Measurements from ENCODE around the gene C15orf62. TPM values are rescaled to one million over a fixed set of nuclear protein-coding genes. Genes with fewer than 3 reads are reported as not detected.

Gene C15orf62
- total RNA-seq, 4 donors from 2014 or later = 0.19 to 1.3 (median 0.50) TPM; not detected in 1

DNA sequence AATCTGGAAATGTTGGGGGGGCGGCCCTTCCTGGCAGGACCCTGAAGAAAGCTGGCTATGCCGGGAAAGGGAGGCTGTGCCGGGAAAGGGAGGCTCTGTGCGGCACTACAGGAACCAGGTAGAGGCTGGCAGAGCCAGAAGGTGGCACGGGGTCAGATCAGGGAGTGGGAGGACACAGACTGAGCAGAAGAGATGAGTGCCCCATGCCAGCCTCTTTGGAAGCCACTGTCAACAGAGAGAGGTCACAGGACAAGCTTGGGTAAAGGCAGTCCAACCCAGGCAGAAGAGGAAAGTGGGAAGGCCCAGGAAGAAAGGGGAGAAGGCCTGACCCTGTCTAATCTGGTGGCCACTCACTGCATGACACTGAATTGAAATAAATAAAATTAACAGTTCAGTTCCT, 1.5 kb downstream of the C15orf62 start:
- no peak for DNase-seq (ENCODE audit: low spot score)
- ATAC-seq (ENCODE audit: low FRiP score) = no peak
- TF ChIP-seq, protein P1, sequence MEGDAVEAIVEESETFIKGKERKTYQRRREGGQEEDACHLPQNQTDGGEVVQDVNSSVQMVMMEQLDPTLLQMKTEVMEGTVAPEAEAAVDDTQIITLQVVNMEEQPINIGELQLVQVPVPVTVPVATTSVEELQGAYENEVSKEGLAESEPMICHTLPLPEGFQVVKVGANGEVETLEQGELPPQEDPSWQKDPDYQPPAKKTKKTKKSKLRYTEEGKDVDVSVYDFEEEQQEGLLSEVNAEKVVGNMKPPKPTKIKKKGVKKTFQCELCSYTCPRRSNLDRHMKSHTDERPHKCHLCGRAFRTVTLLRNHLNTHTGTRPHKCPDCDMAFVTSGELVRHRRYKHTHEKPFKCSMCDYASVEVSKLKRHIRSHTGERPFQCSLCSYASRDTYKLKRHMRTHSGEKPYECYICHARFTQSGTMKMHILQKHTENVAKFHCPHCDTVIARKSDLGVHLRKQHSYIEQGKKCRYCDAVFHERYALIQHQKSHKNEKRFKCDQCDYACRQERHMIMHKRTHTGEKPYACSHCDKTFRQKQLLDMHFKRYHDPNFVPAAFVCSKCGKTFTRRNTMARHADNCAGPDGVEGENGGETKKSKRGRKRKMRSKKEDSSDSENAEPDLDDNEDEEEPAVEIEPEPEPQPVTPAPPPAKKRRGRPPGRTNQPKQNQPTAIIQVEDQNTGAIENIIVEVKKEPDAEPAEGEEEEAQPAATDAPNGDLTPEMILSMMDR (IDR thresholded peaks at IDR 0.05) = no peak

DNA sequence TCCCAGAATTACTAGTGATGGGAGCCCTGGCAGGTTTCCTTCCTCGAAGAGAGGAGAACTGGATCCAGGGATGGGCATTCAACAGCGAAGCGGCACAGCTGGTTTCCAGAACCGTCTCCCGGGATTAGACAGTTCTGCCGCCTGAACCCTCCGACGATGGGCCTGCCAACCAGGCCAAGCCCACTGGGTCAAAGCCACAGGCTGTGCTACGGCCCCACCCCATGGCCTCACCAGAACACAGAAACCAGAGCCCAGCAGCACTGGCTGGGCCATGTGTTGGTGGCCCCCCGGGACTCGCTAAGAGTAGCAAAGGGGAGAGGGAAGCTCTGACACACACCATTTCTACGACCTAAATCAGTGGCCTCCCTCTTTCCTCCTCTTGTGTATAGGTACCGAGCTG, 2.2 kb downstream of the C15orf62 start:
- TF ChIP-seq, protein P1 (IDR thresholded peaks at IDR 0.05) = no peak
- no peak for ATAC-seq (ENCODE audit: low FRiP score)
- DNase-seq (ENCODE audit: low spot score) = no peak

DNA sequence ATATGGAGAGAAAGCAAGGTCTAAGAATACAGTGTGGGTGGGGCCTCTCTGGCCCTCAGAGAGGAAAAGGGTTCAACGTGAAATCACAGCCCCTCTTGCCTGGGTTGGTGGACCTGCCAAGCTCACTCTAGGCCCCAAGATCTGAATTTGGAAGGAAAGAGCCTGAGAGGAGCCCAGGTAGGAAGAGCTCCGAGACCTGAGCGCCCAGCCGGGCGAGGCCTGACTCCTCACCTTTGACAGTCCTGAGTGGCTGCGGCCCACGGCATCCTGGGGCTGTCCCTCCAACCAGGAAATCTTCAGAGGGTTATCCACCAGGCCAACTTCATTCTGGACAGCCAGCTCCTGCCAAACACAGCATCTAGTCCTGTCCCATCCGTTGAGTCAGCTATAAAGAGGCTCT, 3.7 kb downstream of the C15orf62 start:
- TF ChIP-seq, protein P1 (IDR thresholded peaks at IDR 0.05) = no peak
- ATAC-seq (ENCODE audit: low FRiP score) (no peak), DNase-seq (ENCODE audit: low spot score) (no peak)

DNA sequence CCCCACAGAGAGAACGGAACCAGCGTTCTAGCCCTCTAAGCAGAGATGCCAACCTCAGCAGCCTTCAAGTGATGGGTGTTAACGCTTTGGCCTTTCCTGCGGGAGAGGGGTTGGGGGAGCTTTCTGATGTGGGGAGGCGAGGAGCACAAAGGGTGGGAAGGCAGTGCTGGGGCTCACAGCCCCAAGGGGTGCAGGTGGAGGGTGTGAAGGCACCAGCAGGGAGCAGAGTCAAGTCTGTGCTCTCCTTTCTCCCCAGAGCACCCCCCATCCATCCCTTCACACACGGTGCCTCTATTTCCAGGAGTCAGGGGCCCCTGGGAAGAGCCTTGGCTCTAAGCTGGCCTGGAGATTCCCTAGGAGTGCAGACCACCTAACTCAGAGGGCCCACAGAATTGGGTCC, 4.1 kb downstream of the C15orf62 start:
- TF ChIP-seq, protein P1 (IDR thresholded peaks at IDR 0.05) = no peak
- DNase-seq (ENCODE audit: low spot score) = no peak
- ATAC-seq (ENCODE audit: low FRiP score) = no peak

DNA sequence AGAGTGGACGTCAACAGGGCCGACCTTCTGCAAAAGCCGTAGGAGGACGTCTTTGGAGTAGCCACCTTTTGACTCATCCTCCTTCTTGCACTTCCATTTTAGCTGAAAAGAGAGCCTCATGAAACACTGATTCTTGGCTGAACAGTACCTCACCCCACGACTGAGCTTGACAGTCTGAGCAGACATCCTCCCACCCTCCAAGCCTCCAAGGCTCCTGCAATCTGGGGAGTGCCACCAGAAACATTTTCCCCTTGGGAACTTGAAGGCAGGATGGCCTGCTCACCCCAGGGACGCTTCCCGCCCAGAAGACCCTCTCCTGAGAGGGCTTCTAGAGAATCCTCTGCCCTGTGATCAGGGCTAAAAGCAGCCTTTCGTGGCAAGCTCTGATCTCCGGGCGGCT, 5.2 kb downstream of the C15orf62 start:
- no peak for ATAC-seq (ENCODE audit: low FRiP score)

DNA sequence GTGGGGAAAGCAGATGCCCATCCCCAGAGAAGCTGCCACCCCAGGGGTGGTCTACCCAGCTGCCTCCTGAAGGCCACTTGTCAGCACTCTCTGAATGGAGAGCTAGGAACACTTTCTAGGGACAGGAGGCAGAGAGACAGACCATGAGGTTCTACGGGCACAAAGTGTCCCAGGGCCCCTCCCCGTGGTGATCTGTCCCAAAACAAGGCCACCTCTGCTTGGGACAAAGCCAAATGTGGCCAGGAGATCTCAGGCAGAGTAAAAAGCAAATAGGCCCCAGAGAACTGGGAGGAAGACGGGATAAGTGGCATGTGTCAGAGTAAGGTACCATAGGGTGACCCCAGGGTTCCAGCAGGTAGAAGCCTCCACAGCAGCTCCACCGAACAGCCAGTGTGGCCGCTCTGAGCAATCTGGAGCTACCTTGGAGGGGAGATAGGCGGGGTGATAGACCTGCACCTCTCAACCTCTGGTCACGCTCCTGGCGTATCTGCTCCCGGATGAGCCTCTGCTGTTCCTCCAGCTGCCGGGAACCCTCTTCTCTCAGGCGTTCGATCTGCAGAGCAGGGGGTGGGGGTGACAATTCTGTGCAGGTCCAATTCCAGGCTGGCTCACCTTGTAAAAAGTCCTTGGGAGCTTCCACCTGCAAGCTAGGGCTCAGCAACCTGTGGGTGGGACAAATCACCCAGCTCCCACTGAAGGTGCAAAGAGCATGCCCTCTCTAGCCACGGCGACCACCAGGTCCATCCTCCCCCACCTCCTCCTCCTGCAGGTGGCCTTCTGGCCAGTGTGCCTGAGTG, 6.2 kb downstream of the C15orf62 start:
- DNase-seq (ENCODE audit: low spot score) (no peak), ATAC-seq (ENCODE audit: low FRiP score) (no peak)
- TF ChIP-seq, protein P1 (IDR thresholded peaks at IDR 0.05) = no peak

More for the DNA sequence above, 5.2 kb downstream of the C15orf62 start:
- TF ChIP-seq, protein P1 (IDR thresholded peaks at IDR 0.05) = no peak
- no peak for DNase-seq (ENCODE audit: low spot score)

DNA sequence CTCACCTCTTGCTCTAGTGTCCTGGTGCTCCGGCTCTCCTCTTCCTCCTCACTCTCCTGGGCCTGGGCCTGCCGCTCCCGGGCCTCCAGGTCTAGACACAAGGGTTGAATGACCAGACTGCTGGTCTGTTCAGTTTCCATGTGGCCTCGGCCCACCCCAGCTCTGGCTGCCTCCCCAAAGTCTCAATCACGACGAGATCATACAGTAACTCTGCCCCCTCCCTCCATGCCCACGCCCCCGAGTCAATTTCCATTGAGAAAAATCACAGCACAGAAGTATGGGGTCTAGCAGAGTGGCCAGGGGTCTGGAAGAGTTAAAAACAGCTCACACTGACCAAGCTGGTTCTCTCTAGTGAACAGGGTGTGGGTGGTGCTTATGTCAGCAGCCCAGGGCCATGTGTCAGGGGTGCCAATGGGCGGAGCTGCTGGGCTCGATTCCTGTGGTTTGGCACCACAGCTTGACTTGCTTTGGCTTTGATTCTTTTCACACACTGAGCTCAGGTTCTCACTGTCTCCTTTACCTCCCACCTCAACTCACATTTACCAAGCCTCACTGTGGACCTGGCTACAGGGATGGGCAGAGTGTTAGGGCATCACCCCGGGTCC, 6.9 kb downstream of the C15orf62 start:
- no peak for DNase-seq (ENCODE audit: low spot score)
- TF ChIP-seq, protein P1 (IDR thresholded peaks at IDR 0.05) = no peak
- peak; percentile 61 for ATAC-seq (ENCODE audit: low FRiP score)

All from omental fat pad (tissue), 4 donors.